ENCODE results near the gene NDUFAF8.

Gene NDUFAF8

DNA sequence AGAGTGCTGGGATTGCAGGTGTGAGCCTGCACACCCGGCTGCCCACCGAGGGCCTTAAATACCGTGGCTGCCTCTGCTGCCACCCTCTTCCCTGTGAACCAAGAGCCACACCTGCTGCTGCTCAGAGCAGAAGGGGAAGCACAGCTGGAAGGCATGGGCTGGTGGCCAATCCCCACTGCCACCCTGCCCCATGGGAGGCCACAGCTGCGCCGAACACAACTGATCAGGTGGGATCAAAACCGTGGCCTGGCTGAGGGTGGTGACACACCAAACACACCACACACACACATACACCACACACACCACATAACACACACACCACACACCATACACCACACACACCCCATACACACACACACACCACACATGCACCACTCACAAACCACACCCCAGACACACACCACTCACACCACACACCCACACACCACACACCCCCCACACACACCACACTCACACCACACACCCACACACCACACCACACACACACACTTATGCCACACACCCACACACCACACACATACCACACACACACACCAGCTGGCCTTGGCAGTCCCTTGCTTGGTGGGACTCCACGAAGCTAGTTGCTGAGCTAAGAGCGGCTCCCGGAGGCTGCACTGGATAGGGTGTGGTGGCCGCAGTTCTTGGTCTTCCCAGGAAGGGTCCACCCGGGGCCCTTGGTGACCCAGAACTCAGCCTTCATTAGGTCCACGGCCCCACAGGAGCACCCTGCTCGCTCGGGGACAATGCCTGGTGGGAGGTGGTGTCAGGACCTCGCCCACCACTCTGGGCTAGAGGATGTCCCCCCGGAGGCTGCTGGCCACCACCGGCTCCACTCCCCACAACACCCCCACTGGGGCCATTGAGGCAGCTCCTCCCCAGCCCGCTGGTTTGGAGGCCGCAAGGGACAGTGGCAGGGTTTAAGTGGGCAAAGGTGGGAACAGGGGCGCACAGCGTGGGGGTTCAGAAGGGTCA lies 31.2 kb upstream of the NDUFAF8 start:
- ChIA-PET CTCF (no interaction called here), POLR2A (no interaction called here)
- no peak for DNase-seq (ENCODE audit: extremely low spot score)
- TF ChIP-seq, protein P1, sequence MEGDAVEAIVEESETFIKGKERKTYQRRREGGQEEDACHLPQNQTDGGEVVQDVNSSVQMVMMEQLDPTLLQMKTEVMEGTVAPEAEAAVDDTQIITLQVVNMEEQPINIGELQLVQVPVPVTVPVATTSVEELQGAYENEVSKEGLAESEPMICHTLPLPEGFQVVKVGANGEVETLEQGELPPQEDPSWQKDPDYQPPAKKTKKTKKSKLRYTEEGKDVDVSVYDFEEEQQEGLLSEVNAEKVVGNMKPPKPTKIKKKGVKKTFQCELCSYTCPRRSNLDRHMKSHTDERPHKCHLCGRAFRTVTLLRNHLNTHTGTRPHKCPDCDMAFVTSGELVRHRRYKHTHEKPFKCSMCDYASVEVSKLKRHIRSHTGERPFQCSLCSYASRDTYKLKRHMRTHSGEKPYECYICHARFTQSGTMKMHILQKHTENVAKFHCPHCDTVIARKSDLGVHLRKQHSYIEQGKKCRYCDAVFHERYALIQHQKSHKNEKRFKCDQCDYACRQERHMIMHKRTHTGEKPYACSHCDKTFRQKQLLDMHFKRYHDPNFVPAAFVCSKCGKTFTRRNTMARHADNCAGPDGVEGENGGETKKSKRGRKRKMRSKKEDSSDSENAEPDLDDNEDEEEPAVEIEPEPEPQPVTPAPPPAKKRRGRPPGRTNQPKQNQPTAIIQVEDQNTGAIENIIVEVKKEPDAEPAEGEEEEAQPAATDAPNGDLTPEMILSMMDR (IDR thresholded peaks at IDR 0.05; ENCODE audit: control extremely low read depth, extremely low read depth, low read depth, missing control alignments), result no peak

DNA sequence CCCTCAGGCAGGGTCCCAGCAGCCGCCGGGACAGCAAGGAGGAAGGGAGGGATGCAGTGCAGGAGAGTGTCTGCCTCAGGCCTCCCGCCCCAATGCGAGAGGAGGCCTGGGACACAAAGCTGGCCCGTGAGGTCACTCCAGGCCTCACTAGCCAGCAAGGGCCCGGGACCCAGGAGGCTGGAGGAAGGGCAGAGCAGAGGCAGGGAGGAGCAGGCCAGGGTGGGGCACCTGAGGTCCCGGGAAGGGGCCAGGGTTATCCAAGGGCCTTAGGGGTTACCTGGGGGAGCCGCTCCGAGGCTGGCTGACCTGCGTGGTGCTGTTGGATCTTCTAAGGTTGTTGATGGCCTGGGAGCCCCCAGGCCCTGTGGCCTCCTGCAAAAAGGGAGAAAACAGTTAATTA lies 30.5 kb upstream of the NDUFAF8 start:
- TF ChIP-seq, protein P1 (IDR thresholded peaks at IDR 0.05; ENCODE audit: control extremely low read depth, extremely low read depth, low read depth, missing control alignments), result no peak
- CTCF ChIA-PET, result no interaction called here
- POLR2A ChIA-PET, result no interaction called here
- DNase-seq (ENCODE audit: extremely low spot score), result no peak

DNA sequence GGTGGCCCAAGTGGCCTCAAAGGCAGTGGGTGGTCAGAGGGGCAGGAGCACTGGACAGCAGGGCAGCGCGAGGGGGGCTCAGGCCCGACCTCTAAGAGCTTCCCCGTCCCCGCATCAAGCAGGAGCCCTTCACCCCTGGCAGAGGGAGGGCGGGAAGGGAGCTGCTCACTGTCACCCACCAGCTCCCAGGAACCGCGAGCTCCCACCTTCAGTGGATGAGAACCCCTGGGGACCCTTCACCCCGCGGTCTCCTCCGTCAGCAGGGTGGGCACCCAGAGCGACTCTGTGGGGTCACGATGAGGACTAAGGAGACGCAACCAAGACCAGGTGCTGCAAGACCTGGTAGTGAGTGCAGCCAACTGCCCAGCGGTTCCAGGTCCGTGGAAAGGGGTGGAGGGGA lies 30.0 kb upstream of the NDUFAF8 start:
- no peak for DNase-seq (ENCODE audit: extremely low spot score)
- POLR2A ChIA-PET, result no interaction called here
- TF ChIP-seq, protein P1 (IDR thresholded peaks at IDR 0.05; ENCODE audit: control extremely low read depth, extremely low read depth, low read depth, missing control alignments), result no peak
- CTCF ChIA-PET, result no interaction called here

DNA sequence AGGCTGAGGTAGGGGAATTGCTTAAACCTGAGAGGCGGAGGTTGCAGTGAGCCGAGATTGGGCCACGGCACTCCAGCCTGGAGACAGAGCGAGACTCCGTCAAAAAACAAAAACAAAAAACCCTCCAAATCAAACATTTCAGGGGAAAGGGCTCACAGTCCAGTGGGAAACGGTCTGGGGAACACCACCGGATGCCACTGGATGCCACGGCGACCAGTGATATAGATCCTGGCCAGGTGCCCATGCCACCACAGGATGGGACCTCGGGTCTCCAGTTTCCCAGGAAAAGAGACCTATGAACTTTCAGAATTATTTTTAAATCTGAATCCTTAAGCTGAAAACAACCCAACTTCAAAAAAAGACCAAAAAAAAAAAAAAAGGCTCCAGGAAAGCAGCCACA lies 28.7 kb upstream of the NDUFAF8 start:
- ChIA-PET CTCF (interaction anchor here (1.0 kb wide), 1 partner anchor 68 kb away, joined by 3 read pairs; no protein-coding TSS in a partner anchor), POLR2A (no interaction called here)
- DNase-seq (ENCODE audit: extremely low spot score), result no peak
- TF ChIP-seq, protein P1 (IDR thresholded peaks at IDR 0.05; ENCODE audit: control extremely low read depth, extremely low read depth, low read depth, missing control alignments), result no peak

DNA sequence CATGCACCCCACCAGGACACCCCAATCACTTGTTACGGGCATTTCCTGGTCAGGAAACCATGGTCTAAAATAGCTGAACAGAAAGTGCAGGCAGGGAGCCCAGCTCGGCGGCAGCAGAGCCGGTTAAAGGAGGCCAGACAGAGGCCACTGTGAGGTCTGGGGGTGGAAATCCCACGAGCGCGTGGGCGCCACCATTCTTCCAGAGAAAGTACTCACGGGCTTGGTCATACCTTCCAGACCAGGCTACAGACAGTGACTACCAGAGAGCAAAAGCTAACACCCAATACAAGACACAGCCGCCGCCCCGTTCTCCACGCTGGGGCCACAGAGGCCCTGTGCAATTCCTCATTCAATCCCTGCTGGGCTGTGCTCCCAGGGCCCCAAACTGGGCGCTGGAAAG lies 28.2 kb upstream of the NDUFAF8 start:
- CTCF ChIA-PET, result interaction anchor here (1.0 to 1.1 kb wide), 2 partner anchors 12 to 69 kb away, joined by 3 read pairs; partner anchors contain the start of gene CEP131
- POLR2A ChIA-PET, result no interaction called here
- TF ChIP-seq, protein P1 (IDR thresholded peaks at IDR 0.05; ENCODE audit: control extremely low read depth, extremely low read depth, low read depth, missing control alignments), result no peak
- DNase-seq (ENCODE audit: extremely low spot score), result no peak

DNA sequence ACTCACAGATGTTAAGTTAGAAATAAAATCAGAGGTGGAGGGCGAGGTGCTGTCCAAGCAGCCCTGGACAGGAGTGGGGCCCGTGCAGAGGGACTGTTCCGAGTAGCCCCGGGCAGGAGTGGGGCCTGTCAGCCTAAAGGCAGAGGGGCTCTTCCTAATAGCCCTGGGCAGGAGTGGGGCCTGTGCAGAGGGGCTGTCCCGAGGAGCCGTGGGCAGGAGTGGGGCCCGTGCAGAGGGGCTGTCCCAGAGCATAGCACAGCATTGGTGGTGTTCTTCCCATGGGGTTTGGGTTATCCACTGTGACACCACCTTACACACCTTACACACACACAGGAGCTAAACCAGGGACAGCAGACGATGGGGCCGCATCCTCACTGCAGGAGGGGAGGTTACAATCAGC lies 26.8 kb upstream of the NDUFAF8 start:
- ChIA-PET POLR2A (no interaction called here), CTCF (no interaction called here)
- no peak for DNase-seq (ENCODE audit: extremely low spot score)
- TF ChIP-seq, protein P1 (IDR thresholded peaks at IDR 0.05; ENCODE audit: control extremely low read depth, extremely low read depth, low read depth, missing control alignments), result no peak

All from GM10248 (cell line).